GM19467 (cell line): ENCODE data around the gene AGAP3.

Source experiments
- ATAC-seq: cut with Tn5 transposase; IDR thresholded peaks from one replicate; pipeline ENCODE4 v1.9.1; 2021; ENCODE audit warnings: mild to moderate bottlenecking, moderate library complexity; ENCODE audit not compliant: unreplicated experiment

The AGAP3 gene

GRCh38 chr7:151179287-151179860, 93.1 kb downstream of the AGAP3 start:
- ATAC-seq = no peak

- ATAC-seq = no peak
Measured at GRCh38 chr7:151179946-151180345, 93.7 kb downstream of the AGAP3 start.

- no peak for ATAC-seq
Measured at GRCh38 chr7:151181011-151181431, 94.7 kb downstream of the AGAP3 start.

DNA sequence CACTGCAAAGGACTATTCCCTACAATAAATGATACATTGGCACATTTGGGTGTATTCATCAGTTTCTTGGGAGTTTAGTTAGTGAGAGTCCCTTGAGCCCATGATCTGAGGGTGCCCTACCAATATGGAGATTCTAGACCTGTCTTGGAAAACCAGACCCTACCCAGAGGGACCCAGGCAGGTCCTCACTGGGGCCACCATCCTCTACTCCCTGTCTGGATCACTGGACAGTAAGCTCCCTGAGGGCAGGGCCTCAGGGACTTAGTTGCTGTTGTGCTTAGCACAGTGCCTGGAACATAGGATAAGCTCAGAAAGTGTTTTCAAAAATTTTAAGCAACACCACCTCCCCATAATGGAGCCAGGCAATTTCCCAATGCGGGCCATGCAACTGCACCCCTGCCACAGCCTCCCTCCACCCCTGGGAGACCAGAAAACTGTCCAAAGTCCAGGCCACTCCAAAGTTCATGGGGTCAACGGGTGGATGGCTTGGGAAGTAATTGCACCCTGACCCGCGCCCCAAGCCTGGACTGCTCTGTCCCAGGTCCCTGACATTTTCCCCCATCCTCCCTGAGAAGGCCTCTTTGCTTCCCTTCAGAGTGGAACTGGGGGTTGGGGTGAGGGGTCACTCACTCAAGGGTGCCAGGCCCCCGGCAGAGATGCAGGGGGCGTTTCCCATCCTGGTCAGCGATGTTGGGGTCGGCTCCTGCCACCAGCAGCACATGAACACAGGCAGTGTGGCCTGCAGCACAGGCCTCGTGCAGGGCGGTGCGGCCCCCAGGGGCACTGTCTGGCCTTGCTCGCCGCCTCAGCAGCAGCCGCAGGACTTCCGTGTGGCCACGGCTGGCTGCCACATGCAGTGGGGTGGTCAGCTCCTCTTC, 99.7 kb downstream of the AGAP3 start:
- ATAC-seq = no peak

- ATAC-seq = no peak
Measured at GRCh38 chr7:151186640-151187408, 100.5 kb downstream of the AGAP3 start, which contains the start of gene ASB10. Gene ASB10, minus strand, starts transcription at chr7:151187250. Its CDS starts 120 bp downstream, at chr7:151187130.

DNA sequence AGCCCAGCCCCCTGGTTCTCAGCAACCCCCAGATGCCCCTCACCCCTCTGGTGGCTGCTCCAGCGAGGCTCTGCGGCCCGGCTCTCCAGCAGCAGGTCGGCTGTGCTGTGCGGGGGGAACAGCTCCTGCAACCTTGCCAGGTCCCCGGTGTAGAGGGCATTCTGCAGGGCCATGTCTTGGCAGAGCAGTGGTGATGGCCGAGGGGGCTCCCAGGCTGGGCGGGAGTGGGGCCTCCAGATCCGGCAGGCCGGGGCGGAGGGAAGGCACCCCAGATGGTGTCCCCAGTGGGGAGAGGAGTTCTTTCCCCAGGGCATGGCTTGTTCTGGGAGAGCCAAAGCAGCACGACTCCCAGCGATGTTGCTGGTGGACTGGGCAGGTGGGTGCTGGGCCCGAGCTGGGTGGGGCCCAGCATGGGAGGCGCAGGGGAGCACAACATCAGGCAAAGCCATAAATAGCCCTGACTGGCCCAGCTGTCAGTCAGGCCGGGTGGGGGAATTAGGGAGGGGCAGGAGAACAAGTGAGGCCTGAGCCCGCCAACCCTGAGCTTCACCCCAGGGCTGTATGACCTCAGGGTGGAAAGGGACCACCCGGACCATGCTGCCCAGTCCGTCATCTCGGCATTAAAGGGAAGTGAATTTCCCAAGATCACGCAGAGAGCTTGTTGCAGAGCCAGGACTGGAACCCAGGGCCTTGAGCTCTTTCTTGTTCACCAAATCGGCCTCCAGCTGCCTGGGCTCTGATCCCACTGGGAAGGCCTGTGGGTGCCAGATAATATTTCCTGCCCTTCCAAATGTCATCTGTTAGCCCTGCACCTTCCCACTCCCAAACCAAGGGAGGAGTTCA, 101.4 kb downstream of the AGAP3 start:
- ATAC-seq = no peak

DNA sequence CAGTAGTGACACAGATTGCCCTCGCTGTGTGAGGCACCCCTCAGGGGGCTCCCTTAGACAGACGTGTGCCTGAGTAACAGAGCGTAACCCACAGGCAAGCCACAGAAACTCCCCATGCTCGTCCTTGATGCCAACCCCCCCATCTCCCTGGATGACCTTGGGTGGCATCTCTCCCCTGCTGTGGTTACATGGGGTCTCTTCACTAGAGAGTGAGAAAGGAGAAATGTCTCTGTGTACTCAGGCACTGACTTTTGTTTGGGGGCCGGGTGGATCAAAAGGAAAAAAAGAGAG, 101.9 kb downstream of the AGAP3 start:
- no peak for ATAC-seq

GRCh38 chr7:151189038-151189437, 102.8 kb downstream of the AGAP3 start:
- no peak for ATAC-seq

DNA sequence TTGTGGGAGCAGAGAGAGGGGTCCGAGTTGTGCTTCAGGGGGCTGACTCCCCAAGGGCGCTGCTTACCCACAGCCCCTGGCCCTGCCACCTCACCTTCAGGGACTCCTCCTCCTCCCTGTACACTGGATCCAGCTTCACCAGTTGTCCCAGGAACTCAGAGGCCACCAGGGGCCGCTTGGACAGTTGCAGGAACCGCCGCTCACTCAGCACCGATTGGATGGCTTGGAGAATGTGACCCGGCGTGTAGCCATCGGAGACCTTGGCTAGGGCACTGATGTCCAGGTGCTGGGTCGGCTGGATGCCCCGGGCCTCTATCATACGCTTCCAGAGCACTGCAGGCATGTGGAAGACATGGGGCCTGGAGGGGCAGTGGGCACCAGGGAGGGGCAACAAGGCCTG, 105.3 kb downstream of the AGAP3 start:
- ATAC-seq = no peak

GRCh38 chr7:151192002-151192539, 105.8 kb downstream of the AGAP3 start:
- ATAC-seq = no peak

DNA sequence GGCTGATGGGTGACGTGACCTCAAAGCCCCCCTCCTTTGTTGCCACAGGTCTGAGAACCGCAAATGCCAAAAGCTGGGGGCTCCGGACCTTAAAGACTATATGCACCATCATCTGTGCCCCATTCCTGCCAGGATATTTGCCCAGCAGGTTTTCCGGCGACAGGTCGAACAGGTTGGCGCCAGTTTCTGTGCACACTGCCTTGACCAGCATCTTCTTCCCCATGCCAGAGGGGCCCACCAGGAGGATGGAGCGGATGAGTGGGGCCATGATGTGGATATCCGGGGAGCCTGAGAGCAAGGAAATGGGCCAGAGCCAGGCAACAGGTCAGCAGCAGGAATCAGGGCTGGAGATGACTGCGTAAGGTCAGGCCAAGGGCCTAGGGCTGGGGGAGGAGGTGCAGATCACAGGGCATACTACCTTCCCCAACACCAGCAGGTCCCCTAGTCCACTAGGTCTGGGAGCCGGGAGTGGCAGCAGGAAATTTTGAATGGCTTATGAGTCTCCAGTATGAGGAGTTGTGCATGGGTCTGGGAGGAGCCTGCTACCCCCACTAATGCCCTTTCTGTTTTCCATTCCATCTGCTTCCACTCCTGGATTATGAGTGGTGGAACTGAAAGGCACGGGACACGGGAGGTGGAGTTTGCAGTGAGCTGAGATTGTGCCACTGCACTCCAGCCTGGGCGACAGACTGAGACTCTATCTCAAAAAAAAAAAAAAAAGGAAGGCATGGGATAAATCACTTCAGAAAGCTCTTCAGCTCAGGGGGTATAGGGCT, 107.1 kb downstream of the AGAP3 start:
- ATAC-seq = no peak
